Muscle of leg (tissue), 11 donors: Measurements from ENCODE around the gene CA5A. TPM values are rescaled to one million over a fixed set of nuclear protein-coding genes. Genes with fewer than 3 reads are reported as not detected.

Source experiments
- DNase-seq: peaks from one replicate; pipeline ENCODE4 v3.0.0; 2013
- H3K27ac ChIP-seq: one replicate; pipeline ENCODE4 v1.5.1; 2013; ENCODE audit warnings: mild to moderate bottlenecking, low read length, control low read depth
- H3K27me3 ChIP-seq: one replicate; pipeline ENCODE4 v1.6.1; 2013; ENCODE audit warnings: low read length; ENCODE audit not compliant: control insufficient read depth, insufficient read depth
- H3K36me3 ChIP-seq: one replicate; pipeline ENCODE4 v1.6.1; 2013; ENCODE audit warnings: low read length; ENCODE audit not compliant: control insufficient read depth, insufficient read depth
- H3K4me1 ChIP-seq: one replicate; pipeline ENCODE4 v1.6.1; 2013; ENCODE audit warnings: low read length; ENCODE audit not compliant: control insufficient read depth, insufficient read depth
- H3K4me3 ChIP-seq: one replicate; pipeline ENCODE4 v1.5.1; 2013; ENCODE audit warnings: low read length, control low read depth
- H3K9me3 ChIP-seq: replicated peaks from 2 replicates; pipeline ENCODE4 v1.6.1; 2013; ENCODE audit warnings: low read depth, low read length; ENCODE audit not compliant: control insufficient read depth
- WGBS: methylation state at CpG from one replicate; pipeline ENCODE4 v1.1.5; 2013; ENCODE audit warnings: missing lambda C conversion rate; ENCODE audit not compliant: insufficient coverage; 5-methylcytosine and 5-hydroxymethylcytosine counted together
- polyA plus RNA-seq, 8 donors: library from polyadenylated mRNA; unstranded; fragments of 120-200 nt; gene quantifications; one replicate each; pipeline versions ENCODE4 v1.2.1 to v1.2.3, GENCODE V29; 2013; ENCODE audit warnings: inconsistent platforms in 1 of 8, low replicate concordance in 1 of 8; ENCODE audit not compliant: insufficient read length in 8 of 8, insufficient read depth in 1 of 8
- total RNA-seq: library from RNA; stranded (reverse); fragments of 120-200 nt; gene quantifications from one replicate; pipeline ENCODE4 v1.2.4, GENCODE V29; 2013

The CA5A gene
- total and polyA plus RNA-seq, 9 donors, result 0.03 to 0.26 (median 0.06) TPM; not detected in 3

DNA sequence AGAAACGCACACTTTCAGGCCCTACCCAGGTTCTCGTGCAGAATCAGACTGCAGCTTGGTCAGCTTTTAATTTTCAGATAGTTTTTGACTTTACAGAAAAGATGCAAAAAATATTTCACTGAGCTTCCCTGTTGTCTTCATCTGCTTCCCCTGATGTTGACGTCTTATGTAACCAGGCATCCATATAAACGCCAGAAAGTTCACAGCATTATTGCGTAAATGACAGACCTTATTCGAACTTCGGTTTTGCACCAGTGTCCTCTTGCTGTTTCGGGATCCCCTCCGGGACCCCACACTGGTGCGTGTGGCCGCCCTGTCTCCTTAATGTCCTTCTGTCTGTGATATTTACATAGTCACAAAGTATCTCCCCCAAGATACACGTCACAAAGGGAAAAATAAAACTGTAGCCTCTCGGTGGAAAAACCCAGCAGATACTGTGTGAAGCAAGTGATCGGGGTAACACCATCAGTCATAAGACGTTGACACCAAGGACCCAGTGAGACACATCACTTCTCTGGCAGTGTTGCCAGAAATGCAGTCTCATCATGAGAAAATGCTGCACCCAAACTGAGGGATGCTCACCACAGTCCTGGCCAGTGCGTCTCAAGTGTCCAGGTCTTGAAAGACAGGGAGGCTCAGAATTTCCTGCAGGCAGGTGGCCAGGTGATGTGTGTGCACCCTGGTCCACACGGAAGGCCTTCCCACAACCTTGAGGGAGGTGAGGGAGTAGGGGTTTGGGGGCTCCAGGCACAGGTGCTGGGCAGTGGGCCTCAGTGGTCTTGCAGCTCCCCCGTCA lies 19.2 kb upstream of the CA5A start:
- no peak for DNase-seq
- Histone ChIP-seq H3K36me3 (peaks cover 32% of the 10 kb centered on the region), H3K27me3 (no peaks in the 10 kb centered on the region), H3K4me1 (peaks cover 40% of the 10 kb centered on the region), H3K27ac (peak overlapping the region; percentile 84), H3K4me3 (no peak overlapping the region), H3K9me3 (no peaks in the 10 kb centered on the region)
- 76% methylated on average over 16 of the region's 18 CpGs for WGBS

GRCh38 chr16:87954826-87955225 lies 18.5 kb upstream of the CA5A start:
- H3K4me1 ChIP-seq, result peaks cover 41% of the 10 kb centered on the region
- H3K9me3 ChIP-seq, result no peaks in the 10 kb centered on the region
- H3K4me3 ChIP-seq, result no peak overlapping the region
- peaks cover 32% of the 10 kb centered on the region for H3K36me3 ChIP-seq
- peak overlapping the region; percentile 69 for H3K27ac ChIP-seq
- H3K27me3 ChIP-seq, result no peaks in the 10 kb centered on the region
- no peak for DNase-seq
- WGBS, result 80% methylated on average over 13 of the region's 15 CpGs

- H3K9me3 ChIP-seq, result no peaks in the 10 kb centered on the region
- no peaks in the 10 kb centered on the region for H3K27me3 ChIP-seq
- 62% methylated on average over 4 of the region's 14 CpGs for WGBS
- peaks cover 32% of the 10 kb centered on the region for H3K36me3 ChIP-seq
- H3K4me3 ChIP-seq, result no peak overlapping the region
- H3K4me1 ChIP-seq, result peaks cover 41% of the 10 kb centered on the region
- no peak for DNase-seq
- peak overlapping the region; percentile 69 for H3K27ac ChIP-seq
Measured at GRCh38 chr16:87954361-87954760, 18.0 kb upstream of the CA5A start.

- WGBS, result 74% methylated on average over 3 of the region's 15 CpGs
- no peak for DNase-seq
- Histone ChIP-seq H3K4me3 (no peak overlapping the region), H3K36me3 (peaks cover 32% of the 10 kb centered on the region), H3K27me3 (no peaks in the 10 kb centered on the region), H3K27ac (peak overlapping the region; percentile 69), H3K9me3 (no peaks in the 10 kb centered on the region), H3K4me1 (peaks cover 41% of the 10 kb centered on the region)
Measured at GRCh38 chr16:87953308-87954215, 17.2 kb upstream of the CA5A start.

- H3K9me3 ChIP-seq, result no peaks in the 10 kb centered on the region
- H3K27ac ChIP-seq, result peak overlapping the region; percentile 84
- no peaks in the 10 kb centered on the region for H3K27me3 ChIP-seq
- H3K4me3 ChIP-seq, result no peak overlapping the region
- 83% methylated on average over 3 of the region's 16 CpGs for WGBS
- peaks cover 30% of the 10 kb centered on the region for H3K36me3 ChIP-seq
- no peak for DNase-seq
- peaks cover 41% of the 10 kb centered on the region for H3K4me1 ChIP-seq
Measured at GRCh38 chr16:87952751-87953150, 16.4 kb upstream of the CA5A start.

GRCh38 chr16:87951552-87952538 lies 15.5 kb upstream of the CA5A start:
- no peaks in the 10 kb centered on the region for H3K27me3 ChIP-seq
- WGBS, result 2% methylated on average over 78 of the region's 82 CpGs
- H3K27ac ChIP-seq, result peak overlapping the region; percentile 84
- peak; percentile 55 for DNase-seq
- H3K9me3 ChIP-seq, result no peaks in the 10 kb centered on the region
- H3K36me3 ChIP-seq, result peaks cover 22% of the 10 kb centered on the region
- peak overlapping the region; percentile 80 for H3K4me3 ChIP-seq
- H3K4me1 ChIP-seq, result peaks cover 35% of the 10 kb centered on the region

DNA sequence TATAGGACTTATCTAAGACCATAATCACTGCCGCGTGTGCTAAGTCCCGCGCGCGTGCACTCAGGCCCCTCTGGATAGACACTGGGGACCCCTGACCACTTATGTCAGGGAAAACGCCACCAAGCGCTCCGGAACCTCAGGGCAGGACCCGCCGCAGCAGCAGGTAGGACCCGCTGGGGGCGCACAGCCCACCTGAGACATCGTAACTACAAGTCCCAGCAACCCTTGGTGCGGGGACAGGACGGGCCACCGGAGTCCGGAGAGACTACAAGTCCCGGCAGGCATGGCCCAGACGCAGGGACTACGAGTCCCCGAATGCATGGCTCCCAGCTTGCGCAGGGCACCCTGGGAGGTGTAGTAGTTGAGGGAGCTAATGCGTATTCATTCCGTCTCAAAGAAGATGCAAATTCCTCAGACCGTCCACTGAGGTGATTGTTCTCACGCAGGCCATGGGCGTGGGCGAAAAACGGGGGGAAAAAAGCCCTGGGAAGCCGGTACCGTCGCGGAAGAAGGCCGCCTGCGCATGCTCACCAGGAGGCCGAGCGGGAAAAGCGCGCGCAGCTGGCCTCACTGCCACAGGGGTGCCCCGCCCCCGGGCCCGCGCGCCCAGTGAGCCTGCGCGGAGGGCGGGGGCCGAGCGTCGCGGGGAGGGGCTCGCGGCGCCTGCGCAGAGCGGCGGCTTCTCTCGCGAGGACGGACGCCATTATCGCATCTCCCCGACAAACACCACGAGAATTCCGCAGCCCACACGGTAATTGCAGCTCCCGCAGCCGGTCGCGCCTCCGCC lies 14.6 kb upstream of the CA5A start, which contains the start of gene BANP:
BANP (plus strand) TSS at position 670 of the 787 bp plus-strand sequence. CDS start 23,682 bp downstream, outside the sequence.
- no peaks in the 10 kb centered on the region for H3K27me3 ChIP-seq
- H3K36me3 ChIP-seq, result peaks cover 22% of the 10 kb centered on the region
- H3K4me3 ChIP-seq, result peak within 1 kb of the TSS; percentile 80
- under 1% methylated on average over 73 of the region's 73 CpGs for WGBS
- peak; percentile 99 for DNase-seq
- peaks cover 26% of the 10 kb centered on the region for H3K4me1 ChIP-seq
- no peaks in the 10 kb centered on the region for H3K9me3 ChIP-seq
- peak within 1 kb of the TSS; percentile 94 for H3K27ac ChIP-seq

GRCh38 chr16:87949071-87949744 lies 12.9 kb upstream of the CA5A start:
- peak; percentile 16 for DNase-seq
- H3K4me1 ChIP-seq, result peaks cover 26% of the 10 kb centered on the region
- peaks cover 9% of the 10 kb centered on the region for H3K36me3 ChIP-seq
- H3K4me3 ChIP-seq, result no peak overlapping the region
- H3K27ac ChIP-seq, result no peak overlapping the region
- no peaks in the 10 kb centered on the region for H3K27me3 ChIP-seq
- H3K9me3 ChIP-seq, result no peaks in the 10 kb centered on the region
- WGBS, result 85% methylated on average over 14 of the region's 16 CpGs
